HG03575 (cell line): Measurements from ENCODE around the gene RBM20.

ENCODE experiments used
- ATAC-seq: cut with Tn5 transposase; IDR thresholded peaks from one replicate; pipeline ENCODE4 v1.9.1; 2021; ENCODE audit not compliant: unreplicated experiment, insufficient number of reproducible peaks, low FRiP score; ENCODE audit errors: extremely low read depth

Gene RBM20

DNA sequence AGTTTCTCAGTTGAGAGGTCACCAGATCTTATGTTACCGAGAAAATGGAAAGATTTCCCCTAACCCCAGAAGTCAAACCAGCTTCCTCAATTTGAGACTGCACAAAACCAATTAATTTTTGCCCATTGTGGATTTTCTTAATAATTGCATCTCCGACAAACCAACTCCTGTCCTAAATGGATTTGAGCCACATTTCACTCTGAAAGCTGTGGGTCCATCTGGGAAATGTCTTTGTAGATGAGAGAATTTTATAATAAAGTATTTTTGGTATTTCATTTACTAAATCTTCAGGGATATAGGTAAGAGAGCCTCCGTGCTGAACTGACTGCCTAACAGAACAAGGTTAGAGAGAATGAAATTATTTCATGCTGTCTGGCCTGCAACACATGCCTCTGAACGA lies 127.9 kb downstream of the RBM20 start:
- no peak for ATAC-seq

DNA sequence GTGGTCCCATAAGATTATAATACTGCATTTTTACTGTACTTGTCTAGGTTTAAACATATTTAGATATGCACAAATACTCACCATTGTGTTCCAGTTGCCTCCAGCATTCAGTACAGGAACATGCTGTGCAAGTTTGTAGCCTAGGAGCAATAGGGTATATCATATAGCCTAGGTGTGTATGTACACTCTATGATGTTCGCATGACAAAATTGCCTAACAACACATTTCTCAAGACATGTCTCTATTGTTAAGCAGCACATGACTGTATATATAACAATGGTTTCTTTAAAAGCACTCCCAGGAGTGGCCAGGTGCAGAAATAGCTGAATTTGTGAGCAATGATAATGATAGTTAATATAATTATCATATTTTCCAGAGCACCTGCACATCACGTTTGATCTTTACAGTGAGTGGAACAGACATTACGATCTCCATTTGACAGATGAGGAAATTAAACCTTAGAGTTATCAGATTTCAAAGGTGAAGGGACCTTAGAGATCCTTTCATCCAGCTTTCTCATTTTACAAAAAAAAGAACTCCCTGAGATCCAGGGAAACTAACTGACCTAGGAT lies 128.4 kb downstream of the RBM20 start:
- no peak for ATAC-seq

DNA sequence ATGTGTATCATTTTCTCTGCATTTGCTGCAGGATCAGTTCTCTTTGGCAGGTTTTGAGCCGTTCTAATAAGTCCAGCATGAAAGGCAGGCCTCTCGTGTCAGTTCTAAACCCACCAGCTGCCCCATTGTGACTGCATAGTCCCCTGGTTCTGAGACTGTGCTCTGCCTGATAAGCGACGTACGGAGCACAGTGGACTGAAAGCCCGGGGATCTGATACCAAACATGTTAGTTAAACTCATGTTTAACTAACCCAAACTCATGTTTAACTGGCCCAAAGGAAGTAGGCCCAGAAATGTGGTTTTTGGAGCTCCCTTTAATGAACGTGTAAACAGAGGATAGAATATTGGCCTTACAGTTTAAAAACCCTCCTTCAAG lies 129.5 kb downstream of the RBM20 start:
- ATAC-seq: no peak

DNA sequence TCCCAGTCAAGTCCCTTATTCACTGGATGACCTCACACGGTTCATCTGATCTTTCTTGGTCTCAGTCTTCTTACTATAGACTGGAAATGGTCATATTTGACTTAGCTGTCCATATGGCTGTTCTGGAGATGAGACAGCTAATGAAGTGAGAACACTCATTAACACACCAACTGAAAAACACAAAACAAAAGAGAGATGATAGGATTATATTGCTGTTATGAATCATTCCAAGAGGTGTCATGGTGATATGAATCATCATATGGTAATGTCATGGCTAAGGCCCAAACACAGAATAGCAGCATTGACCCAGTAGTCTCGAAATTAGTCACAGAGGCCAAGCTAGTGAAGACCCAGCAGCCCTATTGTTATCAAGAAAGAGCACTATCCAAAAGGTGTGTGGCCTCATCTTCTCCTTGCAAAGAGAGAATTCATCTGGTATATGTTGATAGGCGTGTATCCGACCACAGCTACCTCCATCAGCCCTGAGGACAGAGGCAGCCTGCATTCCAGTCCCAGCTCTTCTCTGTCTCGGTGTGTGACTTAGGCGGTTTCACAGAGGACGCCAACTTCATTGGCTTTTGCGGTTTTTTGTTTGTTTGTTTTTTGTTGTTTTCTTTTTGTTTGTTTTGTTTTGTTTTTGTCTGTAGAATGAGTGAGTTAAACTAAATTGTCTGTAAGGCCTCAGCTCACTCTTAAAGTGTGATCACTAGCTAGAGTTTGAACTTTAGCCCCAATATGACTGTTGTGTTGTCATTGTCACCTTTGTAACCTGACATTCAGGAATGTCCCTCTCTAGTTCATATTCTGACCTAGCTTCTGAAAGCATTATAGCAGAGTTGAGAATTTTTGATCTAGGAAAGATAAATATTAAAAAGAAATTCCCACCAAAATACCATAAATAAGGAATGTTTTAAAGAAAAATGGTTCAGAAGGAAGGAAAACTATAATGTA lies 130.2 kb downstream of the RBM20 start:
- ATAC-seq: peak; percentile 95

DNA sequence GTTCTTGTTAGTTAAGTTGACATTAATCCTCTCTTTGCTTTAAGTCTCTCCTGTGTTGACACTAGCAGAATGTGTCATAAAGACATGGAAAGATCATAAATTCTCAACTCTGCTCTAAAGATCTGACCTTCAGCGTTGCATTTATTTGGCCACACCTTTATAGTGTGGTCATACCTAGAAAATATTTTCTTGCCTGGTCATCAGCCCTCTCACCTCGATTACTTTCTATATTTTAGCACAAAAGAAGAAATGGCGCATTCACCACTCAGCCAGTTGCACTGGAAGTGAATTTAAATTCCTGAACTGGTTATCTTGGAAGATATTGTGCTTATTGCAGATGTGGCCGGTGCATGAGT lies 130.9 kb downstream of the RBM20 start:
- ATAC-seq: no peak

DNA sequence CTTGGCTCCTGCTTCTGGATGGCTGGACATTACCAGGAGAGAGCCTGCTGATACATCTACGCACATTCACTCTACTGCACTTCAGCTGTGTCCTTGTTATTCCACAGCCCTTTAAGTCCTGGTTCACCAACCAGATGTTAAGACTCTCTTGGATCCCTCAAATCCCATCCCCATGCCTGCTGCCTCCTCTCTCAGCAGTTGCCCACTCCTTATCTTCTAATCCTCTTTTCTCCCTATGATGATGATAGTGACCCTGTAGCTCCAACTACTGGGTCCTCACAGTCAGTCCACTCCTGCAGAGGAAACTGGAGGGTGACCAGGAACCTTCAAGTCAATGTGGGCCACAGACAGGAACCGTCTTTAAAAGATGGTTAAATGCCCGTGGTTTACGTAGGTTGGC lies 131.3 kb downstream of the RBM20 start:
- ATAC-seq: no peak

DNA sequence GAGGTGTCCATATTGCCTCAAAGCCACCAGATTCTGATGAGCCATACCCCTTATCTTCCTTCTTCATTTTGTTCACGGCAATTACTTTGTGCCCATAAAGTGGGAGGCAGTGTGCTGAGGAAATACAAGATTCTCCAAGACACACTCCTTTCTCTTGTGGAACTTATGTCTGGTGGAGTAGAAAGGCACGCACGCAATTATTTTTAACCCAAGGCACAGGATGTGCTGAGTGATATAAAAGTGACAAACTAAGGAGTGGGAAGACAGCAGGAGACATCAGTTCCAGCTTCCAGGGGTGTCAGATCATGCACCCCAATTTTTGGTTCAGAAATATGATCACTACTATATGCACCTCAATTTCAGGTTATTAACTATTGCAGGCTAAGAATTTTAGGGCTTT lies 132.9 kb downstream of the RBM20 start:
- ATAC-seq: no peak

DNA sequence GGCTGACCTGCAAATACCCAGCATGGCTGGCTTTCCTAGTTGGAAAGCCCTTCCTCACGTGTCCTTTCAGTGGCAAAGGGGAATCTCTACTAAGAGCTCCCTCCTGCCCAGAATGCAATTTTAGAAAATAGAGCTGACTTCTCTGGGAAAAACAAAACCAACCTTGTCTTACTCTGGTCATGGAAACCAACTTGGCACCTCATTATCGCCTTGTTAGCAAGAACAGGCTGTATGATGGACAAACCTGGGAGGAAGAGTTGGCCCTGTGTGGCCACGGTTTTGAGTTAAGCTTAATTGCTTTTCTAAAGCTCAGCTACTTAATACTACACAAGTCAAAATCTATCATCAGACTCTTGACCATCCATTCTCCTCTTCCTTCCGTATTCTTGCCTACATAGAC lies 133.5 kb downstream of the RBM20 start:
- no peak for ATAC-seq

DNA sequence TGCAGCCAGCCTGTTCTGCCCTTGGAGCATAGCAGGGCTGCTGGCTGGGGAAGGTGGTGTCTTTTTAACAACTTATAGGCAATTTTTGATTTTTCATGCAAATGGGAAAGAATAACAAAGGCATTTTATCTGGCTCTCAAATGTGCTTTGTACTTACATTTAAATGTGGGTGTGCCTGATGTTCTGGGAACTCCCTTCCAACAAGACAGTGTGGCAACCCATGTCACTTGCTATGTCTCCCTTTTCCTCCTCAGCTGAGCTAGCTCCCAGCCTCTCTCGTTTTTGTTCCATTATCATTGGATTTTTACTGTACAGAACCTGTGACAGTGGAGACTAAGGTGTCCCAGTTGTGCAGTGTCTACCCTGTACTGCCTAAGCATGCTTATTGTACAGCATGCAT lies 134.1 kb downstream of the RBM20 start:
- no peak for ATAC-seq

DNA sequence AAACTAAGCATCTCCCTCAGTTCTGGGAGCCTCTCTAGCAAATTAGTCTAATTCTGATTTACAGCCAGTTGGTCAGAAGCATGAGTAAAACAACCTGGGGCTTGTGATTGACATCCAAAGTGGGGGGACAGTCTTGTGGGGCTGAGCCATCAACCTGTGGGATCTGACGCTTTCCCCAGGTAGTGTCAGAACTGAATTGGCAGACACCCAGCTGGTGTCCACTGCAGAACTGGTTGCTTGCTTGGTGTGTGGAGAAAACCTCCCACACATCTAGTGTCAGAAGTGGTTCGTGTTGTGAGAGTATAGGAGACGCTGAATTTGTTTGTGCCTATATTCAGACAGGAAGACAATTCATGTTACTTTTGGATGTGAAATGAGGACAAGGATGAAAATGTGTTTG lies 135.4 kb downstream of the RBM20 start:
- no peak for ATAC-seq

DNA sequence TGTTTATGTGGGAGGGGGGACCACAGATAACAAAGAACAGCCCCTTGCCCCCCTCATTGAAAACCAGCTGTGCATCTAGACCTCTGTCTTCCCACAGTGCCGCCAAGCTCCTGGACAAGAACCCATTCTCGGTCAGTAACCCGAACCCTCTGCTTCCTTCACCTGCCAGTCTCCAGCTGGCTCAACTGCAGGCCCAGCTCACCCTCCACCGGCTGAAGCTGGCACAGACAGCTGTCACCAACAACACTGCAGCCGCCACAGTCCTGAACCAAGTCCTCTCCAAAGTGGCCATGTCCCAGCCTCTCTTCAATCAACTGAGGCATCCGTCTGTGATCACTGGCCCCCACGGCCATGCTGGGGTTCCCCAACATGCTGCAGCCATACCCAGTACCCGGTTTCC lies 136.6 kb downstream of the RBM20 start:
- no peak for ATAC-seq

DNA sequence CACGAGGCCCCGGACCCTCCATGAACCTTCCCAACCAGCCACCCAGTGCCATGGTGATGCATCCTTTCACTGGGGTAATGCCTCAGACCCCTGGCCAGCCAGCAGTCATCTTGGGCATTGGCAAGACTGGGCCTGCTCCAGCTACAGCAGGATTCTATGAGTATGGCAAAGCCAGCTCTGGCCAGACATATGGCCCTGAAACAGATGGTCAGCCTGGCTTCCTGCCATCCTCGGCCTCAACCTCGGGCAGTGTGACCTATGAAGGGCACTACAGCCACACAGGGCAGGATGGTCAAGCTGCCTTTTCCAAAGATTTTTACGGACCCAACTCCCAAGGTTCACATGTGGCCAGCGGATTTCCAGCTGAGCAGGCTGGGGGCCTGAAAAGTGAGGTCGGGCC lies 137.0 kb downstream of the RBM20 start:
- no peak for ATAC-seq

DNA sequence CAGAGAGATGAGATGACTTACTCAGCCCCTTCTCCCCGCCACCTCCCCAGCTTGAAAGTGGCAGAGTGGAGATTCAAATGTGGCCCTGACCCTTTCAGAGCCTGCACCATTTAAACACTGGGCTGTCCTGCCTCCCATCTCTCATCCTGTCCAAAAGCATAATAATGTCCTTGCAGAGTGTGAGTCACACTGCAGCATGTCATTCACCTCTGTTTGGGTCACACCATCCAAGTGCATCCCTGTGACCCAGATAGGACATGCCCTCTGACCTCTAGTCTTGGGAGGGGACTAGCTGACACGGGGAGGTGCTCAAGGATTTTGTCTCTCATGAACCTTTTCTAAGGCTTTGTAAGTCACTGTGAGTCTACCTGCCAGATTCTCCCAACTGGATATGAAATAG lies 138.5 kb downstream of the RBM20 start:
- ATAC-seq: no peak

DNA sequence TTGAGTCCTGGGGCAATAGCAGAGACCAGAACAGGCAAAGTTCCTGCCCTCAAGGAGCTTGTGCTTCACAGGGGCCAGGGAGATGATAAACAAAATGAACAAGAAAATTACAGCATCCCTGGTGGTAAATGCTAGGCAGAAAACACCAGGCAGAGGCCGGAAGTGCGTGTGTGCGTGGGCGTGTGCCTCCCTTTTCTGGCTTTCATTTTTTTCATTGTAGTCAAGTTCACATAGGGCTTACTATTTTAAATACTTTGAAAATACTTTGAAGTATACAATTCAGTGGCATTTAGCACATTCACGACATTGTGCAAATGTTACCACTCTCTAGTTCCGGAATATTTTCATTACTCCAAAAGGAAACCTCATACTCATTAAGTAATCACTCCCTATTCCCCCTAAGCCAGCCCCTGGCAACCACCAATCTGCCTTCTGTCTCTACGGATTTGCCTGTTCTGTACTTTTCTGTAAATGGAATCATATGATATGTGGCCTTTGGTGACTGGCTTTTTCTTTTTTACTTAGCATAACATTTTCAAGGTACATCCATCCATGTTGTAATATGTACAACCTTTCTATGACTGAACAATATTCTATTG lies 139.5 kb downstream of the RBM20 start:
- no peak for ATAC-seq

DNA sequence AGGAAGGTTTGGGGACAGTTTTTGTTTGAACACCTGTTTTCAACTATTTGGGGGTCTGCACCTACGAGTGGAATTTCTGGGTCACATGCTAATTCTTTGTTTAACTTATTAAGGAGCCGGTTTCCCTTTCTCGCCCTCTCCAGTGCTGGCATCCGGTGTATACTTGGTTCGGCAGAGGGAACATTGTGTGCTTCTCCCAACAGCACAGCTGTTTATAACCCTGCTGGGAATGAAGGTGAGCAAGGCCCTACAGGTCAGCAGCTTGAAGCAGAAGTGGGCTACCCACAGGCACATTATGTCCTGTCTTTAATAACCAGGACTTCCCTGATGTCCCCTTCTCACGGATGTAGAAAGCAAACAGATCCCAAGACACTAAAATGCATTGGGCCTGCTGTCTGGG lies 140.1 kb downstream of the RBM20 start:
- no peak for ATAC-seq

DNA sequence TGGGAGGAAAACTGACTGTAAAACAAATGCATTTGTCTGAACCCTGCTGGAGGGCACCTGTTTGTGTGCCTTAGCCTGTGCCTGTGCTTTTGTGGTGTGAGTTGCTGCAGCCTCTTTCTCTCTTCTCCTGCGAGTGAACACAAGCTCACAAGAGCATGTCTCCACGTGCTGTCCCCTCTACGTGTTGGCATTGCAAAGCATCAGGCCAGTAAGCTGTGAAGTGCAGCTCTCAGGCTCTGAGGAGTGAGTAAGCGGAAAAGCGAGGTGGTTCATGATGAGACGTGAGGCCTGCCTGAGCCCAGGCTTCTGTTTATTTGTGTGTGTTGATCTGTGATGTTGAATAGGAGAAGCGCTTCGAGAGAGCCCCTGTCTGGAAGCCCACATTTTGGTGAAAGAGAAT lies 142.0 kb downstream of the RBM20 start:
- ATAC-seq: no peak

DNA sequence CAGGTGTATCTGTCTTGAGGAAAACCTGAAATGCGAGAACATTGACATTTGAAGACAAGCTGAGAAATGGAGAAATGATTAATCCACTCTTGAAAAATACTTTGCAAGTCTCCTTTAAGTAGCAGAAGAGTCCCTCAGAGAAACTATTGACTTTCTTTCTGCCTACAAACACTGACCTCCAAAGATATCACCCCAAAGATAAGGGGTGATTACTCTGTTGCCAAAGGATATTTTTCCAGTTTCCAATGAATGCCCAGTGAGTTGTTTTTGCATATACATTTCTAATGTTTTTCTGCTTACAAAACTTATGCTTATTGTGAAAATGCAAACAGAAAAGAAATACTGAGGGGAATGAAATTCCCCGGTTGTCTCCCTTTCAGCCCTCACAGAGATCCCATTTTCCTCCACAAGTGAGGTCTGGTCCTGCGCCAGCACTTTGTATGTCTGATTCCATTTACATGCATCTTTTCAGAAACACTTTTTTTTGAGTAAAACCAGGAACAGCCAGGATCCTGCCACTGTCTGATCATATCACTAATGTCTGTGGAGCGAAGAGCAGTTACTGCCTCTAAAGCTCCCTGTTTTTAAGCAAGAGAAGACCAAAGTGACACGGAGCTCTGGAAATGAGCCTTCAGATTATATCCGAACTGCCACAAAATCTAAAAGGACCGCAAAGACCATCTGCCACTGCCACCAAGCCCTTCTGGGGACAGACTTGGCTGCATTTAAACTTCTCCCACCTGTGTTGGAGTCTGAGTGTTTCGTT lies 144.7 kb downstream of the RBM20 start:
- ATAC-seq: no peak

DNA sequence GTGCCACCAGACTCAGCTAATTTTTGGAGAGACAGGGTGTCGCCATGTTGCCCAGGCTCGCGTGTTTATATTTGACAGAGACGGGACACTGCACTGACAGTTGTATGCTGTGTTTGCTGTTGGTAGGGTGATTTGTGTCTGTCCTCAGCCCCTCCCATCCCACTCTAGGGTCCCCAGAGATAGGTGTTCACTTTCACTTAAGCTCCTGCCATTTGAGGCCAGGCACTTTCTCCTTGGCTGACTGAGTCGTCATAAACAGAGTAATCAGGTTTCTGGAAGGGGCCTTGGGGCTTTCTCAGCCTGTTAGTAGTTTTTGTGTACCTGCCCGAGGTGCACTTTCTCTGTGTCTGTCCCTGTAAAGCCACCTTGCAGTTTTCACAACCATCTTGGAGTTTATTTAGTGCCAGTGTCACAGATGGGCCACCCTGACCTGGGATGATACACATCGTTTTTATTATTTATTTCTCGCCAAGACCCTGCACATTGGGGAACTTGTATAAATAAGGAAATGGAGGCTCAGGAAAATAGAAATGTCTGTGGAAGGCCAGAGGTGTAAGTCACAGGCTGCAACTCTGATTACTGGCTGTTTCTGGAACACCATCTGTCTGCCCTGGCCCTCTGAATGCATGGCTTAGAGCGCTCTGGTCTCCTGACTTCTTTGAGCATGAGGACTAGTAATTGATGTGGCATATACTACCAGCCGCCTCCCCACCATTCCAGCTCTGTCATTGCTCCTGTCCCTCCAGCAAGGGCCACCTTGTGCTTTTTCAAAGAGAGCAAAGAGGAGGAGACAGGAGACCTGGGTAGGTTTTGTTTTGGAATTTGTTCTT lies 145.7 kb downstream of the RBM20 start:
- ATAC-seq: no peak

DNA sequence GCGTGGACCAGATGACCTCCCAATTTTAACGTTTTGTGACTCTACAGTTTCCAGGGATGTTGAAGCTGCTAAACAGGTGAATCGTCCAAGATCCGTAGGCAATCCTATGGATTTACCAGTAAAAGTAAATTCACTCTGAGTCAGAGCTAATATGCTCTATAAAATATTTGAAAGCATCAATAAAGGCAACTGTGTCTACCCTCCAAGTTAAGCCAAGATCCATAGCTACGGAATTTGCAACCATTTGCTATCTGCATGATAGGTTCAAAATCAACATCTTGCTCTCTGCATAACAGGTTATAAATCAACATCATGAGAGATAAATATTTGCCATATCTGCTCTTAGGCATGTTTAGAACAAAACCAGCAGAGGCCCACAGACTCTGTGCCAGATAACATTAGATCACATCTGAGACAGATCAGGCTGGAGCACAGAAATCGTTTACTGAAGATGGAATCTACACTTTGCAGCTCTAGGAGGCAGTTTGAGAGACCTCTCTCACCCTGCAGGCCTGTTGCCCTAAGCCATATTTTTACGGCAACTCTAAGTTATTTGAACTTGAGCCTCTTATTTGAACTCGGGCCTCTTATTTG lies 146.9 kb downstream of the RBM20 start:
- no peak for ATAC-seq
